Duodenal mucosa (tissue), 2 donors: ENCODE data around the gene MEIS1.

Experiments
- H3K27ac ChIP-seq: one replicate; pipeline ENCODE4 v1.7.0; 2013; ENCODE audit warnings: low read depth, low read length
- H3K27me3 ChIP-seq, 2 donors: one replicate each; pipeline ENCODE4 v1.7.0; 2013; ENCODE audit warnings: low read length in 2 of 2, control low read depth in 1 of 2; ENCODE audit not compliant: insufficient read depth in 2 of 2, control insufficient read depth in 1 of 2
- H3K36me3 ChIP-seq, 2 donors: one replicate each; pipeline ENCODE4 v1.7.0; 2013; ENCODE audit warnings: low read length in 2 of 2, control low read depth in 1 of 2; ENCODE audit not compliant: insufficient read depth in 2 of 2, control insufficient read depth in 1 of 2
- H3K4me1 ChIP-seq, 2 donors: one replicate each; pipeline ENCODE4 v1.7.0; 2013; ENCODE audit warnings: low read length in 2 of 2, control low read depth in 1 of 2; ENCODE audit not compliant: insufficient read depth in 2 of 2, control insufficient read depth in 1 of 2
- H3K4me3 ChIP-seq, 2 donors: one replicate each; pipeline ENCODE4 v1.7.0; 2013; ENCODE audit warnings: low read length in 2 of 2, low read depth in 1 of 2
- H3K9ac ChIP-seq, 2 donors: one replicate each; pipeline ENCODE4 v1.7.0; 2013; ENCODE audit warnings: low read length in 2 of 2, low read depth in 1 of 2
- H3K9me3 ChIP-seq, 2 donors: one replicate each; pipeline ENCODE4 v1.7.0; 2013; ENCODE audit warnings: low read length in 2 of 2, control low read depth in 1 of 2; ENCODE audit not compliant: control insufficient read depth in 1 of 2

The MEIS1 gene

DNA sequence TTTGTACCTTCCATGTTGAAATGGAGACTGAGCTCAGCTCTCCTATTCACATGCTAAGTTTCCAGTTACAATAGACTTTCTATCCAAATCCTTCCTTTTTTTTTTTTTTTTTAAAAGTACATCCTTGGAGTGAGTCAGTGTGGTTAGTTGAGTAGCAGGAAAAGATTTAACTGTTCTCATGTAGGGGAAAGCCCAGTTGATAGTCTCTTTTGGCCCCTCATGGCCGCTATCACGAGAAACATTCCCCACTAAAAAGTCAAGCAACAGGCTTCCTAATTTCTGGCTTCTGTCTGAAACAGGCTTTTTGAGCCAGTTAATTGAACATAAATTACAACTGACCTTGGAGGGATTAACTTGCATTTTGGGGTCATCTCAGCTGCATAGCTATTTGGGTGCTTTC is 161.3 kb downstream of the MEIS1 start:
- no peaks in the 10 kb centered on the region for H3K36me3 ChIP-seq
- H3K4me3 ChIP-seq, result no peak overlapping the region
- no peak overlapping the region for H3K9ac ChIP-seq
- peaks cover 0 to 3% of the 10 kb centered on the region in 2 donors for H3K27me3 ChIP-seq
- H3K9me3 ChIP-seq, result no peaks in the 10 kb centered on the region
- no peak overlapping the region for H3K27ac ChIP-seq
- H3K4me1 ChIP-seq, result no peaks in the 10 kb centered on the region

DNA sequence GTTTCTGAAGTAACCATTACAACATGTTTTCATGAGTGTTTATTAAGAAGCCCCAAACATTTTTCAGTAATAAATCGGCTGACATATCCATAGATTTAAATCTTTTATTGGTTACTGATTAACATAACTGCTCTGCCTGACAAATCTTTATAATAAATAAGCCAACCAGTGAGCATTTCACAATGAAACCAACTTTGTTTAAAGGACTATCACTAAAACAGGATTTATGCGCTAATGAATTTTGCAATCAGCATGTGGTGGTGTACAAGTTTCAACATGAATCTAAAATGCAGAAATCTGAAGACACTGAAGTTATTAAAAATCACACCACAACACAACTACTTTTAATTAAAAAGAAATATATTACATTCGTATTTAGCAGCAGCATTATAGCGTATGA is 166.7 kb downstream of the MEIS1 start:
- Histone ChIP-seq H3K4me3 (no peak overlapping the region), H3K9me3 (no peaks in the 10 kb centered on the region), H3K27ac (no peak overlapping the region)

DNA sequence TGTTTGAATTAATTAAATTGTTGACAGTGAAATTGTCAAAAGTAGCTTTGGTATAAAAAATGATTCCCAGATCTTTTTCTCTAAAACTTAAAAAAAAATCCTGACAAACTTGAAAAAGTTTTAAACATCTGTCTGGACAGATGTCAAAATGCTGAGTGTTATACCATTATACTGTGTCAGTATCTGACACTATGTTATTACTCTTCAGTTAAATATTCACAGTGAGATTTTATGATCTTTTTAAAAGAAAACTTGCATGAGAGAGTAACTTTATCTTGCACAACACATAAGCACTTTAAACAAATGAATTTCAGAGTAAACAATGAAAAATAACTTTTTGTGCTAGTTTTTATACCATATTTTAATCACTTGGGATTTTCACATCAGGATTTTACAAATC is 167.4 kb downstream of the MEIS1 start:
- Histone ChIP-seq H3K27ac (no peak overlapping the region), H3K4me3 (no peak overlapping the region), H3K36me3 (no peaks in the 10 kb centered on the region), H3K27me3 (no peaks in the 10 kb centered on the region), H3K4me1 (no peaks in the 10 kb centered on the region), H3K9me3 (no peaks in the 10 kb centered on the region), H3K9ac (no peak overlapping the region)

More for the DNA sequence above, 166.7 kb downstream of the MEIS1 start:
- Histone ChIP-seq H3K27me3 (no peaks in the 10 kb centered on the region), H3K36me3 (no peaks in the 10 kb centered on the region), H3K4me1 (no peaks in the 10 kb centered on the region), H3K9ac (no peak overlapping the region)

DNA sequence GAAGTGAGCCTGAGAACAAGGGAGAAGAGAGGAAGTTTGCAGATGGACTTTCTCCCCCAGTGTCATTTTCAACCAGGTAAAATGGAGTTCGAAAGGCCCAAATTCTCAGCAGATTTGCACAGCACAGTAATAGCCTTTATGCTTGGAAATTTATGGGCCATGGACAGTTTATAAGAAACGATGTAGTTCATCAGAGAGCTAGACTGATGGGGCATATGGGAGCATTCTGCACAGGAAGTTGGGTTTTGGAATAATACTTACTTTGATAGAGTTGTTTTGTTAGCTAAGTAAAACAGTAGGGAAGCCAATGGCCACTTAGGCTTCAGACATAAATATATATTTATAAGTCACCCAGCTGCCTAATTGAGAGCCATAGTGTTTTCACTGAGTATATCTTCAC is 169.4 kb downstream of the MEIS1 start:
- Histone ChIP-seq H3K4me1 (no peaks in the 10 kb centered on the region), H3K9me3 (no peaks in the 10 kb centered on the region), H3K36me3 (no peaks in the 10 kb centered on the region), H3K27me3 (no peaks in the 10 kb centered on the region), H3K27ac (no peak overlapping the region), H3K9ac (no peak overlapping the region), H3K4me3 (no peak overlapping the region)

DNA sequence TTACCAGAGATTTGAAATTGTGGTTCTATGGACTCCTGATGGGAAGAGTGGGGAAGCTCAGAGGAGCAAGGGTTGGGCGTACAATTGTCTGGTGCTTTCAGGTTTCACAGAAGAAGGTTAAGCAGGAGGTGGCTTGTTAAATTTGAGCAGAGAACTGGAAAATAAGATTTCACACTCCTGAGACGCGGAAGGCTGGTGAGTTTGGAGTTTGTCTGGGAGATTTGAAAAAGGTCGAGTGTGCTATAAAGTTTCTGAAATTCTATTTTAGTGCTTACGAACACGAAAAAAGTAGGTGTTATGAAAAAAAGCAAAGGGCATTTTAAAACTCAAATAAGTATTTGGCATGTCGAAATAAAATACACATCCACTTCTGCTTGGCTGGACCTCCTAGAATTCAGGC is 170.1 kb downstream of the MEIS1 start:
- Histone ChIP-seq H3K4me1 (no peaks in the 10 kb centered on the region), H3K27me3 (no peaks in the 10 kb centered on the region), H3K4me3 (no peak overlapping the region), H3K36me3 (no peaks in the 10 kb centered on the region), H3K9me3 (no peaks in the 10 kb centered on the region), H3K9ac (no peak overlapping the region), H3K27ac (no peak overlapping the region)

DNA sequence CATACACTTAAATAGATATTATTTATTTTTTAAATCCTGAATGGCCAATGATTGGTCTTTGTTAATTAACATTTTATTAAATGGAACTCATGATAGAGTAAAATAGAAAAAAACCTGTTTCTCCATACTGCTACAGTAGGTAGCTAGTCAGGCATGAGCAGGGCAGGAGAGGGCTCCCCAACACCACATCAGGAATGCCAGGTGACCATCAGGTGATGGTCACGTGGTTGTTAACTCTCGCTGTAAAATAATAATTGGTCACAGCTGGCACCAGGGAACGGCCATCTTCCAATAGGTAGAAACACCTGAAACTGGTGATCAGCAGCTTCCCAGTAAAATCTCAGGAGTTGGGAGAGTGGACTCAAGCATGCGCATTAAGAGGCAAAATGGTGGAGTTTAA is 172.2 kb downstream of the MEIS1 start:
- no peak overlapping the region for H3K9ac ChIP-seq
- no peaks in the 10 kb centered on the region for H3K27me3 ChIP-seq
- H3K36me3 ChIP-seq, result no peaks in the 10 kb centered on the region
- no peaks in the 10 kb centered on the region for H3K9me3 ChIP-seq
- H3K4me3 ChIP-seq, result no peak overlapping the region
- H3K4me1 ChIP-seq, result no peaks in the 10 kb centered on the region
- no peak overlapping the region for H3K27ac ChIP-seq
